GM12878 (cell line): ENCODE results near the gene MUTYH. TPM values are rescaled to one million over a fixed set of nuclear protein-coding genes. Genes with fewer than 3 reads are reported as not detected.

Experiments
- ATAC-seq: fragments of 200-7000 bp; cut with Tn5 transposase; 3 replicates; pipeline ENCODE4 v1.9.1; 2020; ENCODE audit warnings: mild to moderate bottlenecking, moderate library complexity
- BruUV-seq: library from RNA; stranded (reverse); fragments of 400-500 nt; replicated peaks from 2 replicates; lab custom pipeline; 2021; lab: Mats Ljungman, UMichigan
- CTCF ChIA-PET: fragments of 300-600 bp; sonication (Branson Sonifier 250); formaldehyde crosslinking; extraction: SDS; loops from one replicate; lab custom pipeline; 2021; ENCODE audit warnings: inconsistent platforms; lab: Yijun Ruan, JAX
- POLR2A ChIA-PET: fragments of 350-600 bp; formaldehyde crosslinking; extraction: SDS; loops from one replicate; lab custom pipeline; 2021; ENCODE audit warnings: inconsistent platforms; lab: Charles Lee
- RAD21 ChIA-PET: fragments of 300-600 bp; sonication (Branson Sonifier 250); formaldehyde crosslinking; loops from one replicate; lab custom pipeline; 2023; ENCODE audit warnings: antibody characterized with exemption; ENCODE audit not compliant: unreplicated experiment; lab: Charles Lee
- SMC1A ChIA-PET: fragments of 300-600 bp; sonication (Branson Sonifier 250); formaldehyde crosslinking; loops from one replicate; lab custom pipeline; 2023; ENCODE audit not compliant: unreplicated experiment, uncharacterized antibody; lab: Charles Lee
- DNase-seq: peaks from one replicate; pipeline ENCODE4 v3.0.0-alpha.2; 2011; ENCODE audit warnings: low read depth, low spot score
- FAIRE-seq: peaks from 3 replicates; lab custom pipeline; 2011; peaks lifted over from hg19 to GRCh38; lab: Jason Lieb, UNC
- H2AFZ ChIP-seq: 2 replicates; pipeline ENCODE4 v1.6.0; 2011; ENCODE audit warnings: low read depth, low read length, control low read depth; ENCODE audit not compliant: control insufficient read depth
- H3K27ac ChIP-seq: 2 replicates; pipeline ENCODE4 v1.5.1; 2011; ENCODE audit warnings: control low read depth; ENCODE audit not compliant: control insufficient read depth, insufficient read depth
- H3K27me3 ChIP-seq, 2 experiments: replicated peaks in 1 of 2; 2 replicates each; pipeline versions ENCODE4 v1.6.0 to v1.6.1; 2011; ENCODE audit warnings: low read length in 1 of 2; ENCODE audit not compliant: control insufficient read depth in 2 of 2, insufficient read depth in 2 of 2
- H3K36me3 ChIP-seq, 2 experiments: 2 replicates each; pipeline ENCODE4 v1.5.1; 2011; ENCODE audit warnings: low read length in 1 of 2; ENCODE audit not compliant: control insufficient read depth in 2 of 2, insufficient read depth in 2 of 2
- H3K4me1 ChIP-seq: 2 replicates; pipeline ENCODE4 v1.6.1; 2011; ENCODE audit warnings: mild to moderate bottlenecking, low read length, moderate library complexity, mixed read lengths; ENCODE audit not compliant: control insufficient read depth, insufficient read depth
- H3K4me2 ChIP-seq: 2 replicates; pipeline ENCODE4 v1.6.0; 2011; ENCODE audit warnings: control low read depth; ENCODE audit not compliant: control insufficient read depth, insufficient read depth
- H3K4me3 ChIP-seq: fragments of 200-600 bp; sonication (generic); 2 replicates; pipeline ENCODE4 v1.5.1; 2016
- H3K79me2 ChIP-seq: 2 replicates; pipeline ENCODE4 v1.6.0; 2011; ENCODE audit warnings: low read length; ENCODE audit not compliant: control insufficient read depth, insufficient read depth
- H3K9ac ChIP-seq: 2 replicates; pipeline ENCODE4 v1.8.0; 2011; ENCODE audit warnings: low read length, control low read depth, mixed read lengths; ENCODE audit not compliant: control insufficient read depth, insufficient read depth
- H3K9me3 ChIP-seq: replicated peaks from 3 replicates; pipeline ENCODE4 v1.5.1; 2011; ENCODE audit warnings: mild to moderate bottlenecking, low read length; ENCODE audit not compliant: control insufficient read depth, insufficient read depth
- H4K20me1 ChIP-seq: 2 replicates; pipeline ENCODE4 v1.6.0; 2011; ENCODE audit not compliant: control insufficient read depth, insufficient read depth
- CUX1 ChIP-seq: IDR thresholded peaks from 2 replicates; pipeline ENCODE4 v1.6.1; 2012; ENCODE audit warnings: improper control_type of control experiment, low read depth, low read length; ENCODE audit not compliant: insufficient replicate concordance
- KAT2A ChIP-seq: conservative IDR thresholded peaks from 2 replicates; pipeline ENCODE4 v1.6.1; 2011; ENCODE audit warnings: low read depth, low read length; ENCODE audit not compliant: control insufficient read depth
- NR2F1 ChIP-seq: fragments of 450-650 bp; conservative IDR thresholded peaks from 2 replicates; pipeline ENCODE4 v1.6.1; 2017; ENCODE audit warnings: mild to moderate bottlenecking
- SIX5 ChIP-seq: IDR thresholded peaks from 2 replicates; pipeline ENCODE4 v1.6.1; 2011; ENCODE audit warnings: mild to moderate bottlenecking, low read depth, low read length, moderate library complexity; ENCODE audit not compliant: severe bottlenecking
- SMAD5 ChIP-seq: IDR thresholded peaks from 2 replicates; pipeline ENCODE4 v1.6.1; 2016; ENCODE audit warnings: antibody characterized with exemption, low read depth
- SMARCA5 ChIP-seq: fragments of 450-650 bp; IDR thresholded peaks from 2 replicates; pipeline ENCODE4 v1.6.1; 2017; ENCODE audit warnings: mild to moderate bottlenecking
- TCF3 ChIP-seq: IDR thresholded peaks from 2 replicates; pipeline ENCODE4 v1.6.1; 2012; ENCODE audit warnings: low read depth, mild to moderate bottlenecking, low read length, borderline replicate concordance; ENCODE audit not compliant: insufficient read depth
- WGBS: methylation state at CpG from one replicate; pipeline ENCODE4 v1.1.6; 2016; ENCODE audit warnings: low lambda C conversion rate; ENCODE audit not compliant: insufficient replicate concordance, insufficient coverage; ENCODE audit errors: missing lambda C conversion rate; 5-methylcytosine and 5-hydroxymethylcytosine counted together
- in situ Hi-C: fragments of 300-500 bp; cut with MboI; formaldehyde crosslinking; loops from 9 replicates; pipeline ENCODE4 v1.14.3; 2018; ENCODE audit warnings: mixed read lengths
- intact Hi-C: fragments of 100-400 bp; cut with micrococcal nuclease; formaldehyde crosslinking; loops from one replicate; pipeline ENCODE4 v1.14.2; 2022; ENCODE audit not compliant: unreplicated experiment
- polyA plus RNA-seq, 11 experiments: library from polyadenylated mRNA; depleted of rRNA in 4 of 11; unstranded in 6 of 11; stranded (reverse) in 5 of 11; fragments of >200 nt; fragmentation: Nextera tagmentation in 4 of 11; fragmentation: Illumina TruSeq in 1 of 11; extraction: Ambion mirVana in 4 of 11; extraction: Trizol in 1 of 11; gene quantifications; 1 replicate in 1 of 11; 2 replicates in 10 of 11; pipeline versions ENCODE4 v1.2.1 to v1.2.3, GENCODE V29; 2011 to 2016; ENCODE audit warnings: inconsistent platforms in 2 of 11, missing spikeins in 2 of 11, low read depth in 1 of 11
- total RNA-seq, 4 experiments: library from RNA; depleted of rRNA in 3 of 4; stranded (reverse); fragments of >200 nt in 3 of 4; fragmentation: Illumina TruSeq in 1 of 4; extraction: Trizol in 1 of 4; gene quantifications; 2 replicates each; pipeline versions ENCODE4 v1.2.1 to v1.2.3, GENCODE V29; 2013 to 2021
- TF ChIP-seq, protein P1 (sequence below): fragments of 450-650 bp; IDR thresholded peaks from 2 replicates; pipeline ENCODE4 v1.6.1; 2014; ENCODE audit warnings: mild to moderate bottlenecking

Gene MUTYH
- total and polyA plus RNA-seq, 10 of the 15 experiments (the other 5 are each of a cell fraction or from before 2014, with no cell fraction given) = 2.5 to 42.0 (median 30.0) TPM

DNA sequence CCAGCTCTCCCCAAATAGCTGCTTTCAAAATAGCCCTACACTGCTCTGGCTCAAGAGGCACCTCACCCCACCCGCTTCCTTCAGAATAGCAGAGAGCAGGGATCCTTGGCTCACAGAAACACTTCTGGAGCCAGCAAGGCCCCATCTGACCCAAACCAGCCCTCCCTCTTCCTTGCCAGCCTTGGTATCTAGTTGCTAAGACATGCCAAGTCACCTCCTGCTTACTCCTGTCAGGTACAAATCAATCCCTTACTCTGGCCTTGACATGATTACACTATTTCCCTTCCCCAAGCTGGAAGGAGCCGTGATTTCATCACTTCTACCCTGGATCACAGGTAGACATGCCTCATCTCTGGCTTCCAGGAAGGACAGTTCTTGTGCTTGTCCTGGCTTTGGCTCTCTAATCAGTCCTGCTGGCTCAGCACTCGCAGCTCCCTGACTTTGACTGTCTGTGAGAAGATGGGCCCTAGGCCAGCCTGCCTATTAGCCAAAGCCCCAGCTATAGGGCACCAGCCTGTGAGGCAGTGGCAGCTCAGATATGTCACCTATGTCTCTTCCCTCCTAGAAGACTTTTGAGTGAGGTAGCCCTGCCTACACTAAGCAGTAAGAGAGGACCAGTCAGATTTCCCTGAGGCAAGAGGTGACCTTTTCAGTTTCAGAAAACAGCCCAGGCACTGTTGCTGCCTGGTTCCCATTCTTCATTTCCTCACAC is 8.9 kb upstream of the MUTYH start:
- Histone ChIP-seq H3K9me3 (no peaks in the 10 kb centered on the region), H3K4me1 (no peaks in the 10 kb centered on the region), H3K36me3 (peaks cover 3 to 7% of the 10 kb centered on the region in 2 experiments), H3K27ac (no peak overlapping the region), H3K4me3 (no peak overlapping the region), H2AFZ (no peak overlapping the region), H3K9ac (no peak overlapping the region), H3K27me3 (no peaks in the 10 kb centered on the region), H4K20me1 (no peaks in the 10 kb centered on the region), H3K79me2 (no peaks in the 10 kb centered on the region), H3K4me2 (no peak overlapping the region)
- no peak for TF ChIP-seq TCF3
- TF ChIP-seq, protein P1, sequence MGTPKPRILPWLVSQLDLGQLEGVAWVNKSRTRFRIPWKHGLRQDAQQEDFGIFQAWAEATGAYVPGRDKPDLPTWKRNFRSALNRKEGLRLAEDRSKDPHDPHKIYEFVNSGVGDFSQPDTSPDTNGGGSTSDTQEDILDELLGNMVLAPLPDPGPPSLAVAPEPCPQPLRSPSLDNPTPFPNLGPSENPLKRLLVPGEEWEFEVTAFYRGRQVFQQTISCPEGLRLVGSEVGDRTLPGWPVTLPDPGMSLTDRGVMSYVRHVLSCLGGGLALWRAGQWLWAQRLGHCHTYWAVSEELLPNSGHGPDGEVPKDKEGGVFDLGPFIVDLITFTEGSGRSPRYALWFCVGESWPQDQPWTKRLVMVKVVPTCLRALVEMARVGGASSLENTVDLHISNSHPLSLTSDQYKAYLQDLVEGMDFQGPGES = no peak
- RAD21 ChIA-PET = interaction anchor here (0.8 to 2.1 kb wide), 6 partner anchors 9 to 144 kb away, joined by 3 to 7 read pairs (median 4); partner anchors contain the start of gene TOE1
- POLR2A ChIA-PET = interaction anchor here (0.6 to 1.7 kb wide), 5 partner anchors 9 to 404 kb away, joined by 3 to 6 read pairs (median 4); partner anchors contain the start of genes MUTYH and TOE1
- CTCF ChIA-PET = interaction anchor here (0.9 to 4.1 kb wide), 5 partner anchors 11 to 143 kb away, joined by 3 to 25 read pairs (median 7); partner anchors contain the start of gene TESK2
- no peak for FAIRE-seq
- no TSS peak for BruUV-seq
- intact Hi-C loops = no loop called here
- ATAC-seq = peak; percentile 37
- SMC1A ChIA-PET = interaction anchor here (0.7 to 3.8 kb wide), 10 partner anchors 8 to 222 kb away, joined by 3 to 23 read pairs (median 4); partner anchors contain the start of genes MUTYH, TESK2 and TOE1
- 100% methylated on average over 3 of the region's 3 CpGs for WGBS
- no peak for DNase-seq
- in situ Hi-C loops = no loop called here

GRCh38 chr1:45348609-45348965 is 8.3 kb upstream of the MUTYH start:
- Histone ChIP-seq H3K9me3 (no peaks in the 10 kb centered on the region), H3K9ac (no peak overlapping the region), H3K4me2 (no peak overlapping the region), H4K20me1 (no peaks in the 10 kb centered on the region), H3K4me3 (no peak overlapping the region), H3K36me3 (peaks cover 3 to 9% of the 10 kb centered on the region in 2 experiments), H3K27ac (no peak overlapping the region), H3K27me3 (no peaks in the 10 kb centered on the region), H2AFZ (no peak overlapping the region), H3K79me2 (no peaks in the 10 kb centered on the region), H3K4me1 (no peaks in the 10 kb centered on the region)
- in situ Hi-C loops = no loop called here
- ATAC-seq = no peak; the same call in 2 of the 3 replicates
- no TSS peak for BruUV-seq
- WGBS = 93% methylated on average over 1 of the region's 1 CpG
- intact Hi-C loops = no loop called here
- no peak for FAIRE-seq
- no peak for DNase-seq
- SMC1A ChIA-PET = interaction anchor here (0.7 to 3.8 kb wide), 8 partner anchors 8 to 222 kb away, joined by 3 to 23 read pairs (median 4); partner anchors contain the start of genes MUTYH, TESK2 and TOE1
- POLR2A ChIA-PET = interaction anchor here (0.5 to 1.3 kb wide), 4 partner anchors 9 to 96 kb away, joined by 3 to 6 read pairs (median 4); partner anchors contain the start of genes MUTYH and TOE1
- CTCF ChIA-PET = interaction anchor here (0.8 to 4.1 kb wide), 5 partner anchors 11 to 143 kb away, joined by 3 to 25 read pairs (median 3); partner anchors contain the start of gene TESK2
- RAD21 ChIA-PET = interaction anchor here (0.8 to 1.7 kb wide), 4 partner anchors 9 to 145 kb away, joined by 3 to 7 read pairs (median 3); partner anchors contain the start of gene TOE1
- TF ChIP-seq SMAD5 (no peak), KAT2A (no peak), NR2F1 (no peak), CUX1 (no peak), SMARCA5 (no peak), SIX5 (no peak)
